ENCODE measurements around the gene TBC1D12.
A peak's percentile ranks its signal among the peaks of the same experiment; 100 is the strongest.
"Not testable (repeated sequence)": the region's sequence is repeated elsewhere in the genome, so short reads cannot be mapped to it uniquely, and the experiment has no call there.

TBC1D12 gene

DNA sequence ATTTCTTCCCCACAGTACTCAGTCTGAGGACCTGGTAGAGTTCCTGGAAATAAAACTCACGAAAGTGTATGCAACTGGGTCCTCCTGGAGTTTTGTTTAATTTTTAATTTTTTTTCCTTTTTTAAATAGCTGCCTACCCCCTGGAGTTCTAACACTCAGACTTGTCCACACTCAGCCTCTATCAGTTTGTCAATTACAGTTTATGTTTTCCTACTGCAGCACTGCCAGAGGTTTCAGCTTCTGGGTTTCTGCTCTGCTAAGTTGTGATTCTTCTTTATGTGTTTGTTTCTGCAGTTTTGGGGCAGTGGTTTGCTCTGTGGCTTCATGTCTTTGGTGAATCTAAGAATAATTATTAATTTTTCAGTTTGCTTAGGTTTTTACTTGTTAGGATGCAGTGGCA lies 59.2 kb downstream of the TBC1D12 start:
- FAIRE-seq: no peak

DNA sequence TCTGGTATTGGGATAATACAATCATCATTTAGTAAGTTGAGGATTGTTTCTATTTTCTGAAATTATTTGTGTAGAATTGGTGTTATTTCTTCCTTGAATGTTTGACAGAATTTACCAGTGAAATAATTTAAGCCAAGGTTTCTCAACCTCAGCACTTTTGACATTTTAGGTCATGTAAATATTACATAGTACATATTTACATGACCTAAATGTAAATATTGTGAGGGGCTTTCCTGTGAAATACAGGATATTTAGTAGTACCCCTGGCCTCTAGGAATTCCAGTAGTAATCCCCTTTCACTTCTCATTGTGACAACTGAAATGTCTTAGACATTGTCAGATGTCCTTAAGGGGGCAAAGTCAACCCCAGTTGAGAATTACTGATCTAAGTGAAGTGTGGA lies 59.8 kb downstream of the TBC1D12 start:
- no peak for FAIRE-seq

DNA sequence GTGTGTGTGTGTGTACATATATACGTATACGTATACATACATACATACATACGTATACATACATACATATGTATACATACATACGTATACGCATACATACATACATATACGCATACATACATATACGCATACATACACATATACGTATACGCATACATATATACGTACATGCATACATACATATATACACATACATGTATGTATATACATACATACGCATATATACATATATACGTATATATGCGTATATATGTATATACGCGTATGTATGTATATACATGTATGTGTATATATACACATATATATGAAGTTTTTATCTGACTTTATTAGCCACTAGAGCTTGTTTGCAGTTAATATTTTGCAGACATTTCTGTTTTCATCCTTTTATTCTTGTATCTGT lies 63.3 kb downstream of the TBC1D12 start:
- peak; percentile 50 for FAIRE-seq

DNA sequence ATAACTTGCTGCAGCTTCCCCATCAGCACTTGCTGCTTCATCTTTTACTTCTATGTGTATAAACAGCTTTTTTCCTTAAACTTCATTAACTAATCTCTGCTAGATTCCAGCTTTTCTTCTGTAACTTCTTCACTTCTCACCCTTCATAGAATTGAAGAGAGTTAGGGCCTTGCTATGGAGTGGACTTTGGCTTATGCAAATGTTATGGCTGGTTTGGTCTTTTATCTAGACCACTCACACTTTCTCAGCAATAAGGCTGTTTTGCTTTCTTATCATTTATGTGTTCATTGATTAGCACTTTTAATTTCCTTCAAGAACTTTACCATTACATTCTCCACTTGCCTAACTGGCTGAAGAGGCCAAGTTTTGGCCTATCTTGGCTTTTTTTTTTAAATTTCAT lies 79.1 kb downstream of the TBC1D12 start:
- no peak for FAIRE-seq

DNA sequence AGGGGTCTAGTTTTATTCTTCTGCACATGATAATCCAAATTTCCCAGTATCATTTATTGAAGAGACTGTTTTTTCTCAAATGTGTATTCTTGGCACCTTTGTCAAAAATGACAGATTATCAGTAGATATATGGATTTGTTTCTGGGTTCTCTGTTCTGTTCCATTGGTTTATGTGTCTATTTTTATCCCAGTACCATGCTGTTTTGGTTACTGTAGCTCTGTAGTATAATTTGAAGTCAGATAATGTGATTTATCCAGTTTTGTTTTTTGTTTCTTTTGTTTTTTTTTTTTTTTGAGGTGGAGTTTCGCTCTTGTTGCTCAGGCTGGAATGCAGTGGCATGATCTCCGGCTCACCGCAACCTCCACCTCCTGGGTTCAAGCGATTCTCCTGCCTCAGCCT lies 81.6 kb downstream of the TBC1D12 start:
- no peak for FAIRE-seq

DNA sequence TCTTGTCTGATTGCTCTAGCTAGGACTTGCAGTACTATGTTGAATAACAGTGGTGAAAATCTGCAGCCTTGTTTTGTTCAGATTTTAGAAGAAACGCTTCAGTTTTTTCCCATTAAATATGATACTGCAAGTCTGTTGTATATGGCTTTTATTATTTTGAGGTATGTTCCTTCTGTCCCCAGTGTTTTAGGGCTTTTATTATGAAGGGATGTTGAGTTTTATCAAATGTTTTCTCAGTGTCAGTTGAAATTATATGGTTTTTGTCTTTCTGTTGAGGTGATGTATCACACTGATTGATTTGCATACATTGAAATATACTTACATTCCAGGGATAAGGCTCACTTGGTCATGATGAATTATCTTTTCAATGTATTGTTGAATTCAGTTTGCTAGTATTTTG lies 82.8 kb downstream of the TBC1D12 start:
- FAIRE-seq: no peak

DNA sequence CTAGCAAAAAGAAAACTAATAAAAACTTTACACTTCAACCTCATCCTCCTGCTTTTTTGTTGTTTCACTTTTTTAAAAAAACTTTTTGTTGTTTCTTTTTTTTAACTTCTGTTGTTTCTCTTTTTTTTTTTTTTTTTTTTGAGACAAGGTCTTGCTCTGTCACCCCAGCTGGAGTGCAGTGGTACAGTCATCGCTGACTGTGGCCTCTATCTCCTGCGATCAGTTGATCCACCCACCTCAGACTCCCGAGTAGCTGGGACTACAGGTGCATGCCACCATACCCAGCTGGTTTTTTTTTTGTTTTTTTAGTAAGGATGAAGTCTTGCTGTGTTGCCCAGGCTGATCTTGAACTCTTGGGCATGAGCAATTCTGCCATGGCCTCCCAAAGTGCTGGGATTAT lies 85.2 kb downstream of the TBC1D12 start:
- FAIRE-seq: no peak

DNA sequence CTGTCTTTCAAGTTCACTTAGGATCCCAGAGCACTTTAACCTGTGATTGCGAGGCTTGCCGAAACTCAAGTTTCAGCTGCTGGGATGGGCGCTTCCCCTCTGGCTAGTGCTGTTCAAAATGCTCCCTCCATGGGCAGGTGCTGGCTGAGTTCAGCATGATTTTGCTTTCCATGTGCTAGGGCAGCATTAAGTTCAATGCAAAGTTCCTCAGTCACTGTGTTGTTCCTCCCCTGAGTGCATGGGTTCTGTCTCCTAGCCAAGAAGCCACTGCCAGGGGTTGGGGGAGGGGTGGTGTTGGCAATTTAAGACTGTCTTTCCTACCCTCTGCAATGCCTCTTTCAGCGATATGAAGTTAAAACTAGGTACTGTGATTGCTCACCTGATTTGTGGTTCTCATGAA lies 86.8 kb downstream of the TBC1D12 start:
- no peak for FAIRE-seq

DNA sequence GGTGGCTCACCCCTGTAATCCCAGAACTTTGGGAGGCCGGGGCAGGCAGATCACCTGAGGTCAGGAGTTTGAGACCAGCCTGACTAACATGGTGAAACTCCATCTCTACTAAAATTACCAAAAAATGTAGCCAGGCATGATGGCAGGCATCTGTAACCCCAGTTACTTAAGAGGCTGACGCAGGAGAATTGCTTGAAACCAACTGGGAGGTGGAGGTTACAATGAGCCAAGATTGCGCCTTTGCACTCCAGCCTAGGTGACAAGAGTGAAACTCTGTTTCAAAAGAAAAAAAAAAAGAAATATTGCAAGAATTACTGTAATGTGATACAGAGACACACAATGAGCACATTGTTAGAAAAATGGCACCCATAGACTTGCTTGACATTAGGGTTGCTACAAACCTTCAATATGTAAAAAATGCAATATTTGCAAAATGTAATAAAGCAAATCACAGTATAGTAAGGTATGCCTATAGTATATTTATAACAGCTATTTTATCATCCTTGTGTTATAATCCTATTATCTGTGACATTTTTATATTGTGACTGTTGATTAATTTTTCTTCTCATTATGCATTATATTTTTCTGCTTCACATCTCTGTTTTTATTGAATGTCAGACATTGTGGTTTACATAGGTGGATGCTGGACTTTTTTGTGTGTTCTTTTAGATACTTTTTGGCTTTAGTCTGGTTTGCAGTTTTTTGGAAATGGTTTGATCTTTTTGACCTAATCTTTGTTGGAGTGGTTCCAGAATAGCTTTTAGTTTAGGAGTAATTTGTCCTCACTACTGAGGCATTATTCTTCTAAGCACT lies 87.8 kb downstream of the TBC1D12 start:
- no peak for FAIRE-seq

DNA sequence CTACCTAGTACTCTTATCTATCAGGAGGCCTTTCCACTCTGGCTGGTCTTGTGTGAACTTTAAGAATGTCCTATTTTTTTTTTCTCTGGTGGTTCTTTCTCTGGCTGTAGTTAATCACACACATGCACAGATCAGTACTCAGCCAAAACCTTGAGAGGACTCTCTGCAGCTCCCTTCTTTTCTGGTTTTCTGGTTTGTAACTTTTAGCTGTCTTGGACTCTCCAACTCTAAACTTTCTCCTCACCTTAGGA lies 88.4 kb downstream of the TBC1D12 start:
- no peak for FAIRE-seq

DNA sequence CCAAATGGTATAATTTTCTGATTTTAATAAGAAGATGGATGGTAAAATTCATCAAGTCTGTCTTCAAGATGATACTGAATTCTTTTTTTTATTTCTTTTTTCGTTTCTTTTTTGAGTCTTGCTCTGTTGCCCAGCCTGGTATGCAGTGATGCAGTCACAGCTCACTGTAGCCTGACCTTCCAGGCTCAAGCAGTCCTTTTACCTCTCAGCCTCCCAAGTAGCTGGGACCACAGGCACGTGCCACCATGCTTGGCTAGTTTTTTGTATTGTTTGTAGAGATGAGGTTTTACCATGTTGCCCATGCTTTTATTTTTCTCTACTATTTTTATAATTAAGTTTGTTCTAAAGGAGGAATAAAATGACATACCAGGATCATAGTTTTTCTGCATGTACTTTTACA lies 91.1 kb downstream of the TBC1D12 start:
- FAIRE-seq: no peak

DNA sequence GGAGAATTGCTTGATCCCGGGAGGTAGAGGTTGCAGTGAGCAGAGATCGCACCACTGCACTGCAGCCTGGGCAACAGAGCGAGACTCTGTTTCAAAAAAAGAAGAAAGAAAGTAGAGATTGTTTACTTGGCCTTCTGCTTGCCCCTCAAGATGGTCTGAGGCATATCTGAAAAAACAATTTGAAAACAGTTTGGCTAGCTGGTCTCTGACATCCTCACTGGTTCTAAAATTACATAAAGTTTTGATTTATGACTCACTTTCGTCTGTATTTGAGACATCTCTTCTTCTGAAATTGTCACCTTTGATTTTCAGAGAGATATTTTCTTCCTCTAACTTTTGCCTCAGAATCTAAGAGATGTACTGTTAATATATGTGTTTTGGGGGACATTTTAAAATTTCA lies 93.7 kb downstream of the TBC1D12 start:
- no peak for FAIRE-seq

DNA sequence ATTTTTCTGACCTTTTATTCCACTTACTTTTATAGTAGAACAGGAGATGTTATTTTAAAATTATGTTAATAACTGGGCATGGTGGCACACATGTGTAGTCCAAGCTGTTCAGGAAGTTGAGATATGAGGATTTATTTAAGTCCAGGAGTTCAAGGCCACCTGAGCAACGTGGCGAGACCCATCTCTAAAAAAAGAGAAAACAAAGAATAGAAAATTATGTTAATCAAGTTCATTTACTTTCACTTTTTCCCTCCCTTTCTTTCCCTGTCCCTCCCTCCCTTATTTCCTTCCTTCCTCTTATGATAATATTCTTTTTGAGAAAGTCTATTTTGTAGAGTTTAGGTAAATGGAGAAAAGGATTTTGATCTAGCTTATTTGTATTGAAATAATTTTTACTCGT lies 94.3 kb downstream of the TBC1D12 start:
- no peak for FAIRE-seq

DNA sequence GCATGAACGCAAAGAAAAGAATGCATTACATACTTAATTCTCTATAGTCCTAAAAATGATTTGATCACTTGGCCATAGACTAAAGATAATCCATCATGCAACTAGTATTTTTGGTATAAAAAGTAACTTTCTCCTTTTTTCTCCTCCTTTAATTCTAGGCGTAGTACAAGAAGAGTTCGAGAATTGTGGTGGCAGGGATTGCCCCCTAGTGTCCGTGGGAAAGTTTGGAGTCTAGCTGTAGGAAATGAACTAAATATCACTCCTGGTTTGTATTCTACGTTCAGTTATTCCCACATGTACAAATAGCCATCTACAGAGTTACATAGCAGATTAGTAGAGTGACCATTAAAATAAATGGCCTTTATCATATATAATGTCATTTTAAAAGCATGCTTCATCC lies 97.7 kb downstream of the TBC1D12 start:
- no peak for FAIRE-seq

DNA sequence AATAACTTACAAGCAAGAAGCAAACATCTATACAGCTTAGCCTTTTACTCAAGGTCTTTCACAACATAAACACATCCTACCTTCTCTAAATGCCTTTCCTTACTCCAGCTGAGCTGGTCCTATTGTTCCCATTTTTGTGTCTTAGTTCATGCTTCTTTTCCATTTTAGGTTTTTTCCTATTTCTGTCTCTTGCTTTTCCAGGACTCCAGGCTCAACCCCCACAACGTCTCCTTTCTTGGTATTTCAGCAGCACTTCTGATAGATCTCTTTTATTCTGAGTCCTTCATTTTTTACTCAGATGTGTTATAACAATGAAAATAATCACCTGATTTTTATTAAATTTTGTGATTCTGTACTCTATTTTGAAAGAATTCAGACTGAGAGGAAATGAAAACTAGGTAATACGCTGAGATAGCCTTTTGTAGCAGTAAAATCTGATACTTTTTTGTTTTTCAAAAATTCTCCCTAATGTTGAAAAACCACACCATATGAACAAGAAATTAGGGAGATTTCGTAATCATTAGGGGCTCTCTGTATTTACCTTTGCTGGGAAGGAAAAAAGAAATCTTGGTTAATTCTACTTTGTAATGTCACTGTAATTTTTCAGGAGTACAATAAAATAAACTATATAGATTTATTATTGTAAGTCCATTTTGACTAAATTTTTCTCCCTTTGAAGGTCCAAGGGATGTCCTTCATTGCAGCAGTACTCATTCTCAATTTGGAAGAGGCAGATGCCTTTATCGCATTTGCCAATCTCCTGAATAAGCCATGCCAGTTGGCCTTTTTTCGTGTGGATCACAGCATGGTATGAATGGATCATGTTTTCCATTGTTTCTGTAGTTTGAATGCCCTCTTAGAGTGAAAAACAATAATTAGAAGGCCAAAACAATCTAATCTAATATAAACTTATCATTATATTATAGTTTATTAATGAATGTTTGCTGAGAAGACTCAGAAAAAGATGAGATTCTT lies 119.2 kb downstream of the TBC1D12 start:
- no peak for FAIRE-seq

DNA sequence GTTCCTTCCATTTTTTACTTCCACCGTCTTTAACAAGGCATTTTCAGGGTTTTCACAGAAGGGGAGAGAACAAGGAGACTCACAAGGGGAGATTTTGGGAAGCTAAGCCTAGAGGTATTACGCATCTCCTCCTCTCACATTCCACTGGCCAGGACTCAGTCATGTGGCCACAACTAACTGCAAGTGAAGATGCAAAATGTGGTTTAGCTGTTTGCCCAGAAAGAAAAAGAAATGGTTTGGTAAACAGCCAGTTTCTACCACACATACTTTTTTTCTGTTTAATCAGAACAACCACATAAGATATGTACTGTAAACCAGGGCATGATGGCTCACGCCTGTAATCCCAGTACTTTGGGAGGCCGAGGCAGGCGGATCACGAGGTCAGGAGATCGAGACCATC lies 121.8 kb downstream of the TBC1D12 start:
- FAIRE-seq: no peak

DNA sequence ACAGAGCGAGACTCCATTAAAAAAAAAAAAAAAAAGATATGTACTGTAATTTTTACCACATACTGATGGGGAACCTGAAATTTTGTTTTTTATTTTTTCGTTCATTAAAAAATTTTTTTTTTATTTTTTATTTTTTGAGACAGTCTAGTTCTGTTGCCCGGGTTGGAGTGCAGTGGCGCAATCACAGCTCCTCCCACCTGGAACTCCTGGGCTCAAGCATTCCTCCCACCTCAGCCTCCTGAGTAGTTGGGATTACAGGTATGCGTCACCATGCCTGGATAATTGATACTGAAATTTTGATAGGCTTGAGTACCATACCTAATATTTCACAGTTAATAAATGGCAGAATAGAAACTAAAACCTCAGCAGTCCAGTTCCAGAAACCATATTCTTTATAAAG lies 122.4 kb downstream of the TBC1D12 start:
- no peak for FAIRE-seq

DNA sequence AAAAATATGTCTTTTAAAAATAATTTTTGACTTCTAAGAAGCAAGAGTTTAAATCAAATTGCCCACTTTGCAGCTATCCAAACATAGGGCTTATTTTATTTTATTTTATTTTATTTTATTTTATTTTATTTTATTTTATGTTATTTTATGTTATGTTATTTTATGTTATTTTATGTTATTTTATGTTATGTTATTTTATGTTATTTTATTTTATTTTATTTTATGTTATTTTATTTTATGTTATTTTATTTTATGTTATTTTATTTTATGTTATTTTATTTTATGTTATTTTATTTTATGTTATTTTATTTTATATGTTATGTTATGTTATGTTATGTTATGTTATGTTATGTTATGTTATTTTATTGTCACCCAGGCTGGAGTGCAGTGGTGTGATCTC lies 129.2 kb downstream of the TBC1D12 start:
- FAIRE-seq: peak; percentile 100

DNA sequence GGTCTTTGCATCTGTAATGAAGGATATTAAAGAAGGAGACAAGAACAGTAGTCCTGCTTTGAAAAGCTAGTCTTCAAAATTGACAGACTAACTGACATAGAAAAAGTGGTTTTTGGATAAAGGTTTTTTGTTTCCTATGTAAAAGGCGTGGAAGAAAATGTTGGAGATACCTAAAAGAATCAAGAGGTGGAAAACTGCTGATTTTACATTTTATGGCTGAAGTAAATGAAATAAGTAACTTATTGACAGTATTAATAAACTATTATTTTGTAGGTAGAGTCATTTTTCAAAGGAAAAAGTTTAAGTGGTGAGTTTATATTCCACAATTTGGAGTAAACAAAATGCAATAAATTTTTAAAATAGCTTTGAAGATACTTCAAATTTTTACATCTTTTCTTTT lies 130.7 kb downstream of the TBC1D12 start:
- no peak for FAIRE-seq

DNA sequence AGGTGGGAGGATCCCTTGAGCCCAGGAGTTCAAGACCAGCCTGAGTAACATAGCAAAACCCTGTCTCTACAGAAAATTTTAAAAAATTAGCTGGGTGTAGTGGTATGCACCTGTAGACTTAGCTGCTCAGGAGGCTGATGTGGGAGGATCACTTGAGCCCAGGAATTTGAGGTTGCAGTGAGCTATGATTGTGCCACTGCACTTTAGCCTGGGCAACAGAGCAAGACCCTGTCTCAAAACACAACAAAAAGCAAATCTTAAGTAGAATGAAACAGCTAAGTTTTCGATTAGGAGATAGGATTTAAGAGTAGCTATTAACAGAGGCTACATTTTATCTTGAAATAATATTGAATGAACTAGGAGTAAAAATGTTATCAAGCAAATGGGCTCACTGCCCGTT lies 139.9 kb downstream of the TBC1D12 start:
- not testable (repeated sequence) for FAIRE-seq

DNA sequence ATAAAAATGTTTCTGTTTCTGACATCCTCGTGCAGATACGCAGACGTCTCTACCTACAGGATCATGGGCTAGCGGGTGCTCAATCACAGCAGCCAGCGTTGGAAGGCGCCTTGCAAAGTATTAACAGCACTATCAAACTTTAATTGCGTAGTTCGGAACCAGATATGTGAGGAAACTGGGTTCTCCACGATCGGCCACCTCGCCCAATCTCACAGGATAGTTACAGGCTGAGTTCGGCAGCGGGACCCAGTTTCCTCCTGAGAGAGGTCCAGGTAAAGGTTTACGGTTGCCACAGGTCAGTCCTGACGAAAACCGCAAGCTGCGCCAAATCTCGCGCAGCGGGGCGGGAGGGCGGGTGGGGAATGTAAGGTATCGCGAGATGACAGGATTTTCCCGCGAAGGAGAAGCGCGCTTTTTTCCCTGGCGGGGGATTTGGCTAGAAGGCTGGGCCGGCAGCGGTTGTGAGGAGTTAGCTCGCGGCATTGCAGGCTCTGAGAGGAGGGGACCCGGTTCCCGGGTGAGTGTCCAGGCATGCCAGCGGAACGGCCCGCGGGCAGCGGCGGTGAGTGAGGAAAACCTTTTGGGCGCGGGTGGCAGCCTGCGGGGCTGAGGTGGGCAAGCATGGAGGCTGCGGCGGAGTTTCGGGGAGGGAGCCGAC lies 143.2 kb downstream of the TBC1D12 start, which contains the start of gene HELLS:
TSS of gene HELLS (plus strand) at position 398 of the 658 bp plus-strand sequence. CDS start at position 532, 134 bp downstream.
- no peak for FAIRE-seq

DNA sequence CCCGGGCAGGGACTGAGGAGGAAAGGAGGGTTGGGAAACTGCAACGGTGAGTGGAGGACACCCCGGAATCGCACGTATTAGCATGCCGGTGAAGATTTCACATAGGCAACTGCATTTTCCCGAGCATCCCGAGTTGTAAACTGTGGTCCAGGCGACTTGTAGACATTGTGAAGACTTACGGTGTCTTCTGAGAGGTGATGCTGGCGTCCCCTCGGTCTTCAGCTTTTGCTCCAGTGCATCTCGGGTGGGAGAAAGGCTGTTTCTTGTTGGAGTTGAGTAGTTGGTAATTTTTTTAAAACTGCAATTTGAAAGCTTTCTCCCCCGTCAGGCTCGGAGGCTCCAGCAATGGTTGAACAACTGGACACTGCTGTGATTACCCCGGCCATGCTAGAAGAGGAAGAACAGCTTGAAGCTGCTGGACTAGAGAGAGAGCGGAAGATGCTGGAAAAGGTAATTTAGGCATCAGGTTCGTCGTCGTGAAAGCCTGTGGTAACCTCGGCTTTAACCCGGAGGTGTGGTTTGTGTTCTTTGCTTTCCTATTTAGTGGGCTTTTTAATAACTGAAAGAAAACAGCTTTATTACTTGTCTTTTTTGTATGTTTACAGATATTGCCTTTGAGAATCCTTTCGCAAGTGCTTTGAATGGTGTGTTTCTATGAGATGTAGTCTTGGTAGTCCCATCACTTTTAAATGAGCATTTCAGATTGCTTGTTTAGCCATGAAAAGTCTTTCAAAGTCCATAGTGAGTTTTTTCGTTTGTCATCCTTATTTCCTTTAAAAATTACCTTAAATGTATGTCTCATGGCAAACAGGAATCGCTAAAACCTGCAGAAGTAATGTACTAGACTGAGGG lies 143.9 kb downstream of the TBC1D12 start:
- no peak for FAIRE-seq

DNA sequence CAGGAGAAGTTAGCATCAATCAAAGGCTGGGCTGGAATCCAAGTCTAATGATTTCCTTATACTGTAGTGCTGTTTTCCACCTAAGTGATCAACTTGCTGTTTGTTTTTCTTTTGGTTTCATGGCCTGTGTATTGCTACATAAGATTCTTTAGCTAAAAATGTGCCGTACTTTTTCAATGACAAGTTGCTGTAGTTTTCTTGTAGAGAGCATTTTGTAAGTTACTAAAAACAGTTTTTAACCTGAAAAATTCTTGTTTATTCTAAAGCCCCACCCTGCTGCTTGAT lies 144.5 kb downstream of the TBC1D12 start:
- FAIRE-seq: no peak

Data from endometrium (tissue), 2 donors.